Measurements from ENCODE around the gene MAGI2.
"Not testable (repeated sequence)": the region's sequence is repeated elsewhere in the genome, so short reads cannot be mapped to it uniquely, and the experiment has no call there.

MAGI2 gene

GRCh38 chr7:78007231-78007630 is 1446.2 kb downstream of the MAGI2 start:
- no peak for DNase-seq

GRCh38 chr7:78006063-78006755 is 1447.3 kb downstream of the MAGI2 start:
- DNase-seq = no peak

GRCh38 chr7:78002715-78003114 is 1450.8 kb downstream of the MAGI2 start:
- no peak for DNase-seq

DNA sequence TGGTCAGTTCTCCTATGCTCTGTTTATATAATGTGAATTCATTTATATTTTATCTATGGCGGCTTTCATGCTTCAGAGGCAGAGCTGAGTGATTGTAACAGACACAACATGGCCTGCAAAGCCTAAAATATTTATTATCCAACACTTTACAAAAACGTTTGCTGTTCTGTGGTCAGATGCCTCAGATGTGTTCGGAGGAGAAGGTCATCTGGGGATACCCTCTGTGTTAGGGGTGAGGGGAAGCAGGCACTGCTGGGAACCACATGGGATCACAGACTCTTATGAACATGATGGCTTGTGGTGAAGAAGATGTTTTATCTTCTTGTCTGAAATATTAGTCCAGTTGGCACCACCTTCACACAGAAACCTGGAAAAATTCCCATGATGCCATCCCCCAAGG is 1451.4 kb downstream of the MAGI2 start:
- no peak for DNase-seq

DNA sequence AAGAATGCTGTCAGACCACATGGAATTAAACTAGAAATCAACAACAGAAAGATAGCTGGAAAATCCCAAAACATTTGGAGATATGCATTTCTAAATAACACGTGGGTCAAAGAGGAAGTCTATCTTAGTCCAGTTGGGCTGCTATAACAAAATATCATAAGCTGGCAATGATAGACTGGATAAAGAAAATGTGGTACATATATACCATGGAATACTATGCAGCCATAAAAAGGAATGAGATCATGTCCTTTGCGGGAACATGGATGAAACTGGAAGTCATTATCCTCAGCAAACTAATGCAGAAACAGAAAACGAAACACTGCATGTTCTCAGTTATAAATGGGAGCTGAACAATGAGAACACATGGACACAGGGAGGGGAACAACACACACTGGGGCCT is 1454.3 kb downstream of the MAGI2 start:
- DNase-seq = not testable (repeated sequence)

- DNase-seq = no peak
Observed at GRCh38 chr7:77995717-77996116, 1457.8 kb downstream of the MAGI2 start.

DNA sequence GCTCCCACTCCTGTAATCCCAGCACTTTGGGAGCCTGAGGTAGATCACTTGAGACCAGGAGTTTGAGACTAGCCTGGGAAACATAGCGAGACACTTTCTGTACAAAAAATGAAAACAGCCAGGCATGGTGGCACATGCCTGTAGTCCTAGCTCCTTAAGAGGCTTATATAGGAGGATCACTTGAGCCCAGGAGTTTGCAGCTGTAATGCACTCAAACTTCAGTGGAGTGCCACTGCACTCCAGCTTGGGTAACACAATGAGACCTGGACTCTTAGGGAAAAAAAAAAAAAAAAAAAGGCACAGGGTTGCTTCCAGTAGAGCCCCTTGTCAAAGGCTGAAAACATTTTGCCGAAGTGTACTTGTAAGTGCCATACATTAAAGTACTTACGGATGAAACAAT is 1459.6 kb downstream of the MAGI2 start:
- DNase-seq = no peak

- DNase-seq = no peak
Observed at GRCh38 chr7:77991656-77992055, 1461.8 kb downstream of the MAGI2 start.

DNA sequence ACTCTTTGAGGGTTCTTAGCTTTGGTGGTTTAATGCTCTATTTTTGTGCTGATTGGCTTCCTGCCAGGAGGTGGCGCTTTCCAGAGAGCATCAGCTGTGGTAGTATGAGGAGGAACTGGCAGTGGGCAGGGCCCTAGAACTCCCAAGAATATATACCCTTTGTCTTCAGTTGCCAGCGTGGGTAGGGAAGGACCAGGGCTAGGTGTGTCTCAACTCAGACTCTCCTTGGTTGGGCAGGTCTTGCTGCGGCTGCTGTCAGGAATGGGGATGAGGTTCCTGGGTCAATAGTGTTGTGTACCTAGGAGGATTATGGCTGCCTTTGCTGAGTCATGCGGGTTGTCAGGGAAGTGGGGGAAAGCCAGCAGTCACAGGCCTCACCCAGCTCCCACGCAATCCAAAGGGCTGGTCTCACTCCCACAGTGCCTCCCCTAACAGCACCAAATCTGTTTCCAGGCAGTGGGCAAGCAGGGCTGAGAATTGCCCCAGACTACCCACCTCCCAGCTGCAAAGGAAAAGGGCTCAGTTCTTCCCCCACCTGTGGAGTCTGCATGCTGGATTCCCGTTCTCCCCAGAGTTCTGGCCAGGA is 1463.4 kb downstream of the MAGI2 start:
- no peak for DNase-seq

GRCh38 chr7:77985974-77986339 is 1467.5 kb downstream of the MAGI2 start:
- no peak for DNase-seq

- DNase-seq = no peak
Observed at GRCh38 chr7:77985232-77985973, 1468.1 kb downstream of the MAGI2 start.

DNA sequence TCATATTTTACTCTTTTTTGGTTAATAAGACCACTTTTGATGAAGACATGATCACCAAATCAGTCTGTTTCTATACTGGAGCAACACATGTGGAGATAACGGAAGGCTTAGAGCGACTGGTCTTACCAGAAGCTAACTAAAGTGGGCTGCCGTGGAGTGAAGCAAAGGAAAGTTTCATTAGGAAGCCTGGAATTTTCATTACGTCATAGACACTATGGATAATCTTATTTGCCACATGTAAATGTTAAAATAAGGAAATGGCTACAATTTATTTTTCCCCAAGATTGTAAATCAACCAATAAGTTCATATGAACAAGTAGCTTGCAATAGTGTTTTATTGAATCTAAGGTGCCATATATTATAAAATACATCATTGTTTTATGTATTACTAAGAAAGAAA is 1469.5 kb downstream of the MAGI2 start:
- DNase-seq = no peak

GRCh38 chr7:77982926-77983550 is 1470.4 kb downstream of the MAGI2 start:
- no peak for DNase-seq

GRCh38 chr7:77980087-77980713 is 1473.3 kb downstream of the MAGI2 start:
- no peak for DNase-seq

GRCh38 chr7:77979219-77979618 is 1474.2 kb downstream of the MAGI2 start:
- DNase-seq = no peak

- DNase-seq = no peak
Observed at GRCh38 chr7:77975672-77976480, 1477.6 kb downstream of the MAGI2 start.

DNA sequence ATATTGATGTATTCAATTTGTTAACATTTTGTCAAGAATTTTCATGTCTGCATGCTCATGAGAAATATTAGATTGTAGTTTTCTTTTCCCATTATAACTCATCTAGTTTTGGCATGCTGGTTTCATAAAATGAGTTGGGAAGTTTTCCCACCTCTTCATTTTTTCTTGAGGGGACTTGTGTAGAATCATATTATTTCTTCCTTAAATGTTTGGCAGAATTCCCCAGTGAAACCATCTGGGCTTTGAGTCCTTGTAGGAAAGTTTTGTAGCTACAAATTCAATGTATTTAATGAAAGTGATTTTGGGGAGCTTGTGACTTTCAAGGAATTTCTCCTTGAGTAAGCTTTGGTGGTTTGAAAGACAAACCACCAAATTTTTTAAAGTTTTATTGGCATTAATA is 1481.7 kb downstream of the MAGI2 start:
- no peak for DNase-seq

DNA sequence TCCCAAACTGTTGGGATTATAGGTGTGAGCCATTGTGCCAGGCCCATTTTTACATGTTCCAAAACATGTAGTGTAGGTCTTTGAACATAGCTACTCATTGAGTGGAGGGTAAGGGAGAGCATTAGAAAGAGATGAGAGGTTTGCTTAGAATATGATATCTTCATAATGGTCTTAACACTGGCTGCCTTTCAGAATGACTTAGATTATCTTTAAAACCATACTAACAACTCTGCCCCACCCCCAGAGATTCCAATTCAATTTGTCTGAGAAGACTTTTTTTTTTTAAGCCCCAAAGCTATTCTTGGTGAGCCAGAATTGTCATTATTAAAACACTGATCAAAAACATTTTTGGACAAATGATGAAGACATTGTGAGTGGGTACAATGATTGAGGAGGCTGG is 1486.0 kb downstream of the MAGI2 start:
- DNase-seq = no peak

Measured in SW 1271 (cell line).